H1 (cell line): Measurements from ENCODE around the gene COA1. TPM values are rescaled to one million over a fixed set of nuclear protein-coding genes. Genes with fewer than 3 reads are reported as not detected.

ENCODE experiments used
- CTCF ChIA-PET: fragments of 300-600 bp; sonication (Branson Sonifier 250); formaldehyde crosslinking; loops from one replicate; lab custom pipeline; 2021; ENCODE audit not compliant: partially characterized antibody; lab: Charles Lee
- POLR2A ChIA-PET: fragments of 300-600 bp; sonication (Branson Sonifier 250); formaldehyde crosslinking; loops from one replicate; lab custom pipeline; 2021; ENCODE audit warnings: inconsistent platforms; ENCODE audit not compliant: partially characterized antibody; lab: Charles Lee
- DNase-seq, 2 experiments: peaks; one replicate each; pipeline versions ENCODE4 v3.0.0 to v3.0.0-alpha.2; 2010 to 2022; ENCODE audit warnings: low spot score in 2 of 2, low read depth in 1 of 2, mixed read lengths in 1 of 2
- FAIRE-seq: peaks from 2 replicates; lab custom pipeline; 2011; peaks lifted over from hg19 to GRCh38; lab: Jason Lieb, UNC
- H2AFZ ChIP-seq: 2 replicates; pipeline ENCODE4 v1.8.1; 2012; ENCODE audit warnings: low read length, inconsistent platforms
- H2AK5ac ChIP-seq: 2 replicates; pipeline ENCODE4 v1.6.1; 2013; ENCODE audit warnings: low read depth, low read length
- H2BK120ac ChIP-seq: replicated peaks from 2 replicates; pipeline ENCODE3; 2013; ENCODE audit warnings: low read depth, low read length, inconsistent platforms
- H2BK12ac ChIP-seq: 2 replicates; pipeline ENCODE4 v1.6.1; 2013; ENCODE audit warnings: low read depth, low read length
- H2BK15ac ChIP-seq: 2 replicates; pipeline ENCODE4 v1.6.1; 2013; ENCODE audit warnings: low read length
- H2BK20ac ChIP-seq: 2 replicates; pipeline ENCODE4 v1.6.1; 2013; ENCODE audit warnings: low read length
- H2BK5ac ChIP-seq: 2 replicates; pipeline ENCODE4 v1.6.1; 2013; ENCODE audit warnings: low read depth, low read length
- H3K14ac ChIP-seq: 2 replicates; pipeline ENCODE4 v1.6.1; 2013; ENCODE audit warnings: inconsistent platforms; ENCODE audit not compliant: insufficient read length
- H3K18ac ChIP-seq: 2 replicates; pipeline ENCODE4 v1.6.1; 2013; ENCODE audit warnings: low read length; ENCODE audit errors: extremely low read depth
- H3K23ac ChIP-seq: 2 replicates; pipeline ENCODE4 v1.6.1; 2013; ENCODE audit warnings: inconsistent platforms; ENCODE audit not compliant: insufficient read length
- H3K23me2 ChIP-seq: 2 replicates; pipeline ENCODE4 v1.6.1; 2013; ENCODE audit warnings: low read depth, low read length
- H3K27ac ChIP-seq: 2 replicates; pipeline ENCODE4 v1.6.1; 2011; ENCODE audit warnings: low read depth, low read length, inconsistent platforms
- H3K27me3 ChIP-seq, 4 experiments: replicated peaks in 1 of 4; 1 replicate in 1 of 4; 2 replicates in 3 of 4; pipeline versions ENCODE4 v1.6.1 to v1.8.1; 2011 to 2013; ENCODE audit warnings: low read length in 3 of 4, mild to moderate bottlenecking in 3 of 4, inconsistent platforms in 2 of 4, mixed read lengths in 2 of 4, moderate library complexity in 1 of 4; ENCODE audit not compliant: control insufficient read depth in 3 of 4, insufficient read depth in 3 of 4; ENCODE audit errors: extremely low read depth in 1 of 4
- H3K36me3 ChIP-seq, 4 experiments: 2 replicates each; pipeline versions ENCODE4 v1.6.1 to v1.8.1; 2011 to 2013; ENCODE audit warnings: mild to moderate bottlenecking in 4 of 4, low read length in 3 of 4, moderate library complexity in 2 of 4, control low read depth in 1 of 4, inconsistent platforms in 1 of 4; ENCODE audit not compliant: insufficient read depth in 4 of 4, control insufficient read depth in 2 of 4
- H3K4ac ChIP-seq: replicated peaks from 2 replicates; pipeline ENCODE3; 2013; ENCODE audit warnings: low read length, low read depth, mixed read lengths, inconsistent platforms; ENCODE audit not compliant: insufficient read length
- H3K4me1 ChIP-seq, 4 experiments: replicated peaks in 1 of 4; 1 replicate in 1 of 4; 2 replicates in 3 of 4; pipeline versions ENCODE4 v1.6.1 to v1.8.1; 2011 to 2013; ENCODE audit warnings: low read length in 3 of 4, inconsistent platforms in 2 of 4, mixed read lengths in 1 of 4; ENCODE audit not compliant: insufficient read depth in 4 of 4, control insufficient read depth in 3 of 4
- H3K4me2 ChIP-seq, 2 experiments: 2 replicates each; pipeline versions ENCODE4 v1.6.1 to v1.8.1; 2011 to 2013; ENCODE audit warnings: low read depth in 2 of 2, low read length in 2 of 2, control low read depth in 1 of 2, inconsistent platforms in 1 of 2, mild to moderate bottlenecking in 1 of 2; ENCODE audit not compliant: insufficient read depth in 1 of 2
- H3K4me3 ChIP-seq, 4 experiments: fragments of 200-600, 300-600 bp in 1 of 4; sonication (generic), shearing (Covaris generic), sonication (Bioruptor Twin) in 1 of 4; 2 replicates each; pipeline versions ENCODE4 v1.5.1 to v1.8.1; 2011 to 2016; ENCODE audit warnings: low read length in 4 of 4, low read depth in 3 of 4, control low read depth in 2 of 4, inconsistent platforms in 2 of 4, mild to moderate bottlenecking in 2 of 4, mixed read lengths in 1 of 4, moderate library complexity in 1 of 4; ENCODE audit not compliant: insufficient read depth in 2 of 4; ENCODE audit errors: extremely low read depth in 1 of 4
- H3K56ac ChIP-seq: replicated peaks from 2 replicates; pipeline ENCODE3; 2013; ENCODE audit warnings: low read depth, mild to moderate bottlenecking, mixed read lengths, low read length, inconsistent platforms; ENCODE audit not compliant: insufficient read length
- H3K79me1 ChIP-seq: 2 replicates; pipeline ENCODE4 v1.6.1; 2013; ENCODE audit warnings: low read depth, low read length, control low read depth
- H3K79me2 ChIP-seq, 2 experiments: 2 replicates each; pipeline versions ENCODE4 v1.6.1 to v1.8.1; 2012 to 2013; ENCODE audit warnings: low read length in 2 of 2, mild to moderate bottlenecking in 2 of 2, inconsistent platforms in 1 of 2; ENCODE audit not compliant: insufficient read depth in 2 of 2, control insufficient read depth in 1 of 2
- H3K9ac ChIP-seq, 4 experiments: replicated peaks in 1 of 4; 1 replicate in 1 of 4; 2 replicates in 3 of 4; pipeline versions ENCODE4 v1.6.1 to v1.8.1; 2011 to 2013; ENCODE audit warnings: low read depth in 3 of 4, low read length in 3 of 4, control low read depth in 2 of 4, mild to moderate bottlenecking in 2 of 4, moderate library complexity in 2 of 4, inconsistent platforms in 1 of 4; ENCODE audit errors: extremely low read depth in 1 of 4
- H3K9me3 ChIP-seq, 2 experiments: 2 replicates each; pipeline versions ENCODE4 v1.6.1 to v1.8.1; 2012 to 2013; ENCODE audit warnings: mild to moderate bottlenecking in 2 of 2, moderate library complexity in 2 of 2, control low read depth in 1 of 2, inconsistent platforms in 1 of 2, low read depth in 1 of 2, low read length in 1 of 2, mixed read lengths in 1 of 2; ENCODE audit not compliant: insufficient read depth in 2 of 2
- H4K20me1 ChIP-seq, 2 experiments: replicated peaks in 1 of 2; 2 replicates each; pipeline versions ENCODE3 to v1.8.1; 2011 to 2013; ENCODE audit warnings: inconsistent platforms in 2 of 2, low read length in 2 of 2, mild to moderate bottlenecking in 1 of 2; ENCODE audit not compliant: insufficient read depth in 2 of 2, control insufficient read depth in 1 of 2
- H4K5ac ChIP-seq: 2 replicates; pipeline ENCODE4 v1.6.1; 2013; ENCODE audit warnings: low read length, low read depth, mixed read lengths, inconsistent platforms; ENCODE audit not compliant: insufficient read length
- H4K8ac ChIP-seq: 2 replicates; pipeline ENCODE4 v1.8.0; 2013; ENCODE audit warnings: mild to moderate bottlenecking, moderate library complexity, low read length, inconsistent platforms; ENCODE audit not compliant: insufficient read depth; ENCODE audit errors: extremely low read depth
- H4K91ac ChIP-seq: replicated peaks from 2 replicates; pipeline ENCODE3; 2013; ENCODE audit warnings: low read length, mixed read lengths, inconsistent platforms; ENCODE audit not compliant: insufficient read length
- CEBPB ChIP-seq: IDR thresholded peaks from 2 replicates; pipeline ENCODE4 v1.6.1; 2012; ENCODE audit warnings: low read depth, low read length
- EP300 ChIP-seq, 2 experiments: IDR thresholded peaks; 1 replicate in 1 of 2; 2 replicates in 1 of 2; pipeline ENCODE4 v1.6.1; 2011 to 2012; ENCODE audit warnings: low read depth in 2 of 2, low read length in 2 of 2, mild to moderate bottlenecking in 2 of 2, borderline replicate concordance in 1 of 2, inconsistent platforms in 1 of 2, moderate library complexity in 1 of 2
- POLR2AphosphoS5 ChIP-seq: IDR thresholded peaks from 2 replicates; pipeline ENCODE4 v1.6.1; 2011; ENCODE audit warnings: low read depth, low read length
- TBP ChIP-seq: IDR thresholded peaks from 2 replicates; pipeline ENCODE4 v1.6.1; 2011; ENCODE audit warnings: low read depth, low read length, improper control_type of control experiment
- TEAD4 ChIP-seq: IDR thresholded peaks from 2 replicates; pipeline ENCODE4 v1.6.1; 2012; ENCODE audit warnings: low read depth, low read length, inconsistent platforms, mixed read lengths
- WGBS, 2 experiments: shearing (Covaris generic) in 1 of 2; methylation state at CpG; one replicate each; pipeline versions ENCODE4 v1.1.6 to v1.1.7; 2013 to 2015; ENCODE audit warnings: low lambda C conversion rate in 2 of 2, mixed read lengths in 2 of 2, inconsistent platforms in 1 of 2, low coverage in 1 of 2, missing lambda C conversion rate in 1 of 2; ENCODE audit not compliant: insufficient replicate concordance in 2 of 2, insufficient coverage in 1 of 2, insufficient read length in 1 of 2; ENCODE audit errors: extremely low coverage in 1 of 2, missing lambda C conversion rate in 1 of 2; 5-methylcytosine and 5-hydroxymethylcytosine counted together
- polyA plus RNA-seq, 7 experiments: library from polyadenylated mRNA; depleted of rRNA in 3 of 7; stranded (reverse) in 5 of 7; unstranded in 2 of 7; fragments of >200 nt in 5 of 7; fragments of 200-250 nt in 2 of 7; gene quantifications; 1 replicate in 5 of 7; 2 replicates in 1 of 7; 4 replicates in 1 of 7; pipeline versions ENCODE4 v1.2.1 to v1.2.3, GENCODE V29; 2011 to 2013; ENCODE audit warnings: missing spikeins in 2 of 7, mixed read lengths in 2 of 7
- total RNA-seq: library from RNA; stranded (reverse); fragmentation: NEBNext Ultra II Directional; extraction: Animal tissue kit (Norgen Biotek cat#: 25700); gene quantifications from 2 replicates; pipeline ENCODE4 v1.2.1, GENCODE V29; 2021
- TF ChIP-seq, protein P1 (sequence below), 3 experiments: IDR thresholded peaks; 1 replicate in 2 of 3; 2 replicates in 1 of 3; pipeline versions ENCODE4 v1.5.1 to v1.6.1; 2011; ENCODE audit warnings: low read length in 3 of 3, mild to moderate bottlenecking in 3 of 3, inconsistent platforms in 2 of 3, low read depth in 1 of 3, moderate library complexity in 1 of 3; ENCODE audit not compliant: insufficient read depth in 1 of 3; ENCODE audit errors: control extremely low read depth in 1 of 3

COA1 gene
- total and polyA plus RNA-seq, 2 of the 8 experiments (the other 6 are each of a cell fraction or from before 2014, with no cell fraction given): 98.6 to 143 TPM

DNA sequence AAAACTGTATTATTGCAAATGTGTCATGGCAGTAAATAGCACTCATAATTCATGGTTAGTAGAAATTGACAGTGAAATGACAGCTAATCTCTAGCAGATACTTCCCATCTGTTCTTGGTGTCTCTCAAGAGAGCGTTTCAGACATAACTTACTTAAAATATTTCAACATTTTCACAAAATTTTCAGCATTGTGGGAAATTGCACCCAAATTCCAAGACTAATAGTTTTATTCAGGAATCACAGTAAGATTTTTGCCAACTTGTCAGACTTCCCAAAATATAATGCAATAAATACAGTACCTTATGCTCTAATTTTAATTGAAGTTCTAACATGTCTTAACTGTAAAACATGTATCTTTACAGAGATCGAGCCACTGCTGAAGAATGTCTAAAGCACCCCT, 105.2 kb downstream of the COA1 start:
- Histone ChIP-seq H3K9ac (no peak overlapping the region), H3K79me1 (no peaks in the 10 kb centered on the region), H2AFZ (no peak overlapping the region), H2BK12ac (no peak overlapping the region), H3K23me2 (no peaks in the 10 kb centered on the region), H2BK20ac (no peak overlapping the region), H3K4me3 (no peak overlapping the region), H3K79me2 (no peaks in the 10 kb centered on the region), H3K36me3 (peaks cover 0 to 17% (median 2%) of the 10 kb centered on the region in 4 experiments; a peak in 2 of 8 replicates), H3K23ac (no peak overlapping the region), H3K18ac (no peak overlapping the region), H3K14ac (no peak overlapping the region), H2BK120ac (no peak overlapping the region), H3K27ac (no peak overlapping the region), H3K4me1 (peaks cover 0 to 2% (median 0%) of the 10 kb centered on the region in 4 experiments; a peak in 1 of 7 replicates), H2AK5ac (no peak overlapping the region), H2BK5ac (no peak overlapping the region), H3K56ac (no peak overlapping the region), H2BK15ac (no peak overlapping the region), H3K27me3 (no peaks in the 10 kb centered on the region), H4K8ac (no peak overlapping the region), H4K20me1 (peaks cover 1 to 2% of the 10 kb centered on the region in 2 experiments), H4K91ac (no peak overlapping the region), H4K5ac (no peak overlapping the region), H3K9me3 (no peaks in the 10 kb centered on the region), H3K4me2 (no peak overlapping the region), H3K4ac (no peak overlapping the region)
- FAIRE-seq (no peak), DNase-seq (no peak)
- ChIA-PET POLR2A (no interaction called here), CTCF (no interaction called here)
- TF ChIP-seq CEBPB (no peak), EP300 (IDR thresholded peaks at IDR 0.05; ENCODE audit: borderline replicate concordance in 1 of 2, low read depth in 2 of 2, low read length in 2 of 2) (no peak), TEAD4 (no peak), POLR2AphosphoS5 (no peak), TBP (no peak)
- TF ChIP-seq, protein P1, sequence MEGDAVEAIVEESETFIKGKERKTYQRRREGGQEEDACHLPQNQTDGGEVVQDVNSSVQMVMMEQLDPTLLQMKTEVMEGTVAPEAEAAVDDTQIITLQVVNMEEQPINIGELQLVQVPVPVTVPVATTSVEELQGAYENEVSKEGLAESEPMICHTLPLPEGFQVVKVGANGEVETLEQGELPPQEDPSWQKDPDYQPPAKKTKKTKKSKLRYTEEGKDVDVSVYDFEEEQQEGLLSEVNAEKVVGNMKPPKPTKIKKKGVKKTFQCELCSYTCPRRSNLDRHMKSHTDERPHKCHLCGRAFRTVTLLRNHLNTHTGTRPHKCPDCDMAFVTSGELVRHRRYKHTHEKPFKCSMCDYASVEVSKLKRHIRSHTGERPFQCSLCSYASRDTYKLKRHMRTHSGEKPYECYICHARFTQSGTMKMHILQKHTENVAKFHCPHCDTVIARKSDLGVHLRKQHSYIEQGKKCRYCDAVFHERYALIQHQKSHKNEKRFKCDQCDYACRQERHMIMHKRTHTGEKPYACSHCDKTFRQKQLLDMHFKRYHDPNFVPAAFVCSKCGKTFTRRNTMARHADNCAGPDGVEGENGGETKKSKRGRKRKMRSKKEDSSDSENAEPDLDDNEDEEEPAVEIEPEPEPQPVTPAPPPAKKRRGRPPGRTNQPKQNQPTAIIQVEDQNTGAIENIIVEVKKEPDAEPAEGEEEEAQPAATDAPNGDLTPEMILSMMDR (IDR thresholded peaks at IDR 0.05; ENCODE audit: control extremely low read depth in 1 of 3, insufficient read depth in 1 of 3, low read depth in 1 of 3, low read length in 3 of 3): no peak
- 93% methylated on average over 2 of the region's 2 CpGs; no CpG with 5 or more reads in 1 of the 2 experiments for WGBS, 2 experiments
